ENCODE results near the gene VWA8. TPM values are rescaled to one million over a fixed set of nuclear protein-coding genes. Genes with fewer than 3 reads are reported as not detected.
"Not testable (repeated sequence)": the region's sequence is repeated elsewhere in the genome, so short reads cannot be mapped to it uniquely, and the experiment has no call there.

Gene VWA8
- total RNA-seq, 1 experiment from 2014 or later: 21.4 TPM

- ChIA-PET CTCF (no interaction called here), POLR2A (no interaction called here)
- no TSS peak for BruUV-seq (replicated peaks)
These were observed 6.7 kb downstream of the VWA8 start for GRCh38 chr13:41954226-41954625.

DNA sequence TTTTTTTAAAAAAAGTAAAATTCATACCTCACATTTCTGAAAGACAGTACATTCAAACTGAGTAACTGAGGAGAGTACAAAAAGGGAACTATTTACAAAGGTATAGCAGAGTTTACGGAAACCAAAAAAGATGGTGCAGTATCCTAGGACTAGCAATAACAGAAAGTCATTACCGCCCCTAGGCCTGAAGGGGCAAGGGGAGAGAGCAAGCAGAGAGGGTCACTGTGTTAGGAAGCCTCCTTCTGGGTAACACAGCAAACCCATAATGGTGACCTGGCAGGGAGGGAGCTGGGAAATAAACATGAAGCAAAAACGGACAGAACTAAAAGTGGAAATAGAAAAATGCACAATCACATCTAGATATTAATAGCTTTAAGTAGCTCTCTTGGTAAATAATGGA lies 8.2 kb downstream of the VWA8 start:
- DNase-seq (ENCODE audit: unreplicated experiment): no peak
- Mint-ChIP-seq H3K9me3 (ENCODE audit: unreplicated experiment) (no peaks in the 10 kb centered on the region), H3K27me3 (ENCODE audit: insufficient read depth, unreplicated experiment) (no peaks in the 10 kb centered on the region), H3K4me3 (ENCODE audit: unreplicated experiment) (no peak overlapping the region), H3K4me1 (ENCODE audit: insufficient read depth, unreplicated experiment) (peaks cover 7% of the 10 kb centered on the region), H3K27ac (ENCODE audit: low read depth, unreplicated experiment) (no peak overlapping the region), H3K36me3 (ENCODE audit: insufficient read depth, unreplicated experiment) (peaks cover 15% of the 10 kb centered on the region)
- ChIA-PET POLR2A (interaction anchor here (0.6 to 2.1 kb wide), 5 partner anchors 8 to 172 kb away, joined by 3 to 9 read pairs (median 4); partner anchors contain the start of gene VWA8), CTCF (interaction anchor here (0.9 kb wide), 1 partner anchor 89 kb away, joined by 3 read pairs; no protein-coding TSS in a partner anchor)
- intact Hi-C loops (cut with micrococcal nuclease): no loop called here
- BruUV-seq (replicated peaks): no TSS peak
- TF ChIP-seq, protein P1, sequence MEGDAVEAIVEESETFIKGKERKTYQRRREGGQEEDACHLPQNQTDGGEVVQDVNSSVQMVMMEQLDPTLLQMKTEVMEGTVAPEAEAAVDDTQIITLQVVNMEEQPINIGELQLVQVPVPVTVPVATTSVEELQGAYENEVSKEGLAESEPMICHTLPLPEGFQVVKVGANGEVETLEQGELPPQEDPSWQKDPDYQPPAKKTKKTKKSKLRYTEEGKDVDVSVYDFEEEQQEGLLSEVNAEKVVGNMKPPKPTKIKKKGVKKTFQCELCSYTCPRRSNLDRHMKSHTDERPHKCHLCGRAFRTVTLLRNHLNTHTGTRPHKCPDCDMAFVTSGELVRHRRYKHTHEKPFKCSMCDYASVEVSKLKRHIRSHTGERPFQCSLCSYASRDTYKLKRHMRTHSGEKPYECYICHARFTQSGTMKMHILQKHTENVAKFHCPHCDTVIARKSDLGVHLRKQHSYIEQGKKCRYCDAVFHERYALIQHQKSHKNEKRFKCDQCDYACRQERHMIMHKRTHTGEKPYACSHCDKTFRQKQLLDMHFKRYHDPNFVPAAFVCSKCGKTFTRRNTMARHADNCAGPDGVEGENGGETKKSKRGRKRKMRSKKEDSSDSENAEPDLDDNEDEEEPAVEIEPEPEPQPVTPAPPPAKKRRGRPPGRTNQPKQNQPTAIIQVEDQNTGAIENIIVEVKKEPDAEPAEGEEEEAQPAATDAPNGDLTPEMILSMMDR (IDR thresholded peaks at IDR 0.05; ENCODE audit: unreplicated experiment): no peak

More at GRCh38 chr13:41954226-41954625, 6.7 kb downstream of the VWA8 start:
- Mint-ChIP-seq H3K36me3 (ENCODE audit: insufficient read depth, unreplicated experiment) (peaks cover 11% of the 10 kb centered on the region), H3K4me3 (ENCODE audit: unreplicated experiment) (no peak overlapping the region), H3K27ac (ENCODE audit: low read depth, unreplicated experiment) (no peak overlapping the region), H3K27me3 (ENCODE audit: insufficient read depth, unreplicated experiment) (no peaks in the 10 kb centered on the region), H3K4me1 (ENCODE audit: insufficient read depth, unreplicated experiment) (peaks cover 10% of the 10 kb centered on the region), H3K9me3 (ENCODE audit: unreplicated experiment) (no peaks in the 10 kb centered on the region)
- DNase-seq (ENCODE audit: unreplicated experiment): no peak
- TF ChIP-seq, protein P1 (IDR thresholded peaks at IDR 0.05; ENCODE audit: unreplicated experiment): no peak
- intact Hi-C loops (cut with micrococcal nuclease): no loop called here

- H3K4me3 Mint-ChIP-seq (ENCODE audit: unreplicated experiment); H3K9me3 Mint-ChIP-seq (ENCODE audit: unreplicated experiment); H3K27me3 Mint-ChIP-seq (ENCODE audit: insufficient read depth, unreplicated experiment); BruUV-seq (replicated peaks); H3K27ac Mint-ChIP-seq (ENCODE audit: low read depth, unreplicated experiment); DNase-seq (ENCODE audit: unreplicated experiment); CTCF ChIA-PET; H3K4me1 Mint-ChIP-seq (ENCODE audit: insufficient read depth, unreplicated experiment): not testable (repeated sequence)
- H3K36me3 Mint-ChIP-seq (ENCODE audit: insufficient read depth, unreplicated experiment): peaks cover 38% of the 10 kb centered on the region
- POLR2A ChIA-PET: interaction anchor here (0.6 kb wide), 1 partner anchor 17 kb away, joined by 3 read pairs; no protein-coding TSS in a partner anchor
- intact Hi-C loops (cut with micrococcal nuclease): loop anchor here (10.0 kb wide), 1 partner anchor 284 kb away; no protein-coding TSS in a partner anchor
These were observed 11.8 kb downstream of the VWA8 start for GRCh38 chr13:41949104-41949503.

- Mint-ChIP-seq H3K9me3 (ENCODE audit: unreplicated experiment) (no peaks in the 10 kb centered on the region), H3K27ac (ENCODE audit: low read depth, unreplicated experiment) (no peak overlapping the region), H3K27me3 (ENCODE audit: insufficient read depth, unreplicated experiment) (no peaks in the 10 kb centered on the region), H3K4me3 (ENCODE audit: unreplicated experiment) (no peak overlapping the region), H3K36me3 (ENCODE audit: insufficient read depth, unreplicated experiment) (peaks cover 44% of the 10 kb centered on the region), H3K4me1 (ENCODE audit: insufficient read depth, unreplicated experiment) (no peaks in the 10 kb centered on the region)
- intact Hi-C loops (cut with micrococcal nuclease): loop anchor here (10.0 kb wide), 1 partner anchor 281 kb away; no protein-coding TSS in a partner anchor
- BruUV-seq (replicated peaks): no TSS peak
- ChIA-PET POLR2A (interaction anchor here (0.6 to 3.2 kb wide), 3 partner anchors 14 to 80 kb away, joined by 3 to 10 read pairs (median 4); no protein-coding TSS in a partner anchor), CTCF (interaction anchor here (0.6 to 0.7 kb wide), 3 partner anchors 40 to 168 kb away, joined by 3 to 4 read pairs (median 4); no protein-coding TSS in a partner anchor)
- DNase-seq (ENCODE audit: unreplicated experiment): no peak
- TF ChIP-seq, protein P1 (IDR thresholded peaks at IDR 0.05; ENCODE audit: unreplicated experiment): no peak
These were observed 15.0 kb downstream of the VWA8 start for GRCh38 chr13:41945926-41946325.

Data from MCF 10A (cell line).